H1 (cell line): ENCODE data around the gene FAM222B. TPM values are rescaled to one million over a fixed set of nuclear protein-coding genes. Genes with fewer than 3 reads are reported as not detected.

Experiments used
- ATF3 ChIP-seq: IDR thresholded peaks from 2 replicates; pipeline ENCODE4 v1.6.1; 2011; ENCODE audit warnings: low read depth, mild to moderate bottlenecking, low read length; ENCODE audit not compliant: insufficient read depth
- CBX5 ChIP-seq: fragments of 300-800, 300-1000 bp; sonication (generic); IDR thresholded peaks from 2 replicates; pipeline ENCODE4 v1.7.1; 2016; ENCODE audit warnings: antibody characterized with exemption, low read length, low read depth
- CHD2 ChIP-seq: IDR thresholded peaks from 2 replicates; pipeline ENCODE4 v1.6.1; 2012; ENCODE audit warnings: low read length, improper control_type of control experiment
- EGR1 ChIP-seq: IDR thresholded peaks from 2 replicates; pipeline ENCODE4 v1.6.1; 2011; ENCODE audit warnings: low read depth, low read length, borderline replicate concordance
- EP300 ChIP-seq, 2 experiments: IDR thresholded peaks; 1 replicate in 1 of 2; 2 replicates in 1 of 2; pipeline ENCODE4 v1.6.1; 2011 to 2012; ENCODE audit warnings: low read depth in 2 of 2, low read length in 2 of 2, mild to moderate bottlenecking in 2 of 2, borderline replicate concordance in 1 of 2, inconsistent platforms in 1 of 2, moderate library complexity in 1 of 2
- GTF2F1 ChIP-seq: IDR thresholded peaks from 2 replicates; pipeline ENCODE4 v1.6.1; 2012; ENCODE audit warnings: low read depth, low read length, improper control_type of control experiment, borderline replicate concordance
- JUN ChIP-seq: IDR thresholded peaks from 2 replicates; pipeline ENCODE4 v1.6.1; 2011; ENCODE audit warnings: low read depth, mild to moderate bottlenecking, improper control_type of control experiment, low read length
- KDM4A ChIP-seq: IDR thresholded peaks from one replicate; pipeline ENCODE4 v1.7.1; 2012; ENCODE audit warnings: low read depth, mild to moderate bottlenecking, moderate library complexity, low read length, inconsistent platforms; ENCODE audit not compliant: severe bottlenecking
- KDM5A ChIP-seq: fragments of 200-600 bp; IDR thresholded peaks from 2 replicates; pipeline ENCODE4 v1.7.1; 2012; ENCODE audit warnings: mild to moderate bottlenecking, low read length, inconsistent platforms, mixed read lengths
- MAFK ChIP-seq: IDR thresholded peaks from 2 replicates; pipeline ENCODE4 v1.6.1; 2012; ENCODE audit warnings: low read depth, mild to moderate bottlenecking, improper control_type of control experiment, low read length
- PHF8 ChIP-seq: fragments of 200-600 bp; sonication (generic); conservative IDR thresholded peaks from 2 replicates; pipeline ENCODE4 v1.7.1; 2012; ENCODE audit warnings: low read depth, mild to moderate bottlenecking, inconsistent platforms, low read length, moderate library complexity
- POLR2AphosphoS5 ChIP-seq: IDR thresholded peaks from 2 replicates; pipeline ENCODE4 v1.6.1; 2011; ENCODE audit warnings: low read depth, low read length
- POU5F1 ChIP-seq: IDR thresholded peaks from 2 replicates; pipeline ENCODE4 v1.6.1; 2011; ENCODE audit warnings: low read depth, mild to moderate bottlenecking, low read length, moderate library complexity
- RXRA ChIP-seq: IDR thresholded peaks from 2 replicates; pipeline ENCODE4 v1.6.1; 2011; ENCODE audit warnings: low read depth, mild to moderate bottlenecking, low read length, moderate library complexity; ENCODE audit not compliant: insufficient read depth
- SIN3A ChIP-seq, 2 experiments: IDR thresholded peaks in 1 of 2; conservative IDR thresholded peaks in 1 of 2; 2 replicates each; pipeline ENCODE4 v1.6.1; 2011 to 2012; ENCODE audit warnings: low read length in 2 of 2, improper control_type of control experiment in 1 of 2, low read depth in 1 of 2, mild to moderate bottlenecking in 1 of 2
- SIX5 ChIP-seq: IDR thresholded peaks from 2 replicates; pipeline ENCODE4 v1.6.1; 2011; ENCODE audit warnings: mild to moderate bottlenecking, low read depth, low read length
- SP2 ChIP-seq: IDR thresholded peaks from 2 replicates; pipeline ENCODE4 v1.6.1; 2012; ENCODE audit warnings: mild to moderate bottlenecking, low read length, inconsistent platforms
- SP4 ChIP-seq: IDR thresholded peaks from 2 replicates; pipeline ENCODE4 v1.6.1; 2012; ENCODE audit warnings: low read length, inconsistent platforms
- TAF1 ChIP-seq: IDR thresholded peaks from 2 replicates; pipeline ENCODE4 v1.6.1; 2011; ENCODE audit warnings: mild to moderate bottlenecking, low read depth, low read length
- TAF7 ChIP-seq: optimal IDR thresholded peaks from 2 replicates; pipeline ENCODE3; 2011; ENCODE audit warnings: low read depth, mild to moderate bottlenecking, inconsistent platforms, low read length, moderate library complexity, borderline replicate concordance
- TBP ChIP-seq: IDR thresholded peaks from 2 replicates; pipeline ENCODE4 v1.6.1; 2011; ENCODE audit warnings: low read depth, low read length, improper control_type of control experiment
- ZNF274 ChIP-seq: IDR thresholded peaks from 2 replicates; pipeline ENCODE4 v1.7.0; 2012; ENCODE audit warnings: low read length, borderline replicate concordance; ENCODE audit errors: extremely low read depth
- polyA plus RNA-seq, 7 experiments: library from polyadenylated mRNA; depleted of rRNA in 3 of 7; stranded (reverse) in 5 of 7; unstranded in 2 of 7; fragments of >200 nt in 5 of 7; fragments of 200-250 nt in 2 of 7; gene quantifications; 1 replicate in 5 of 7; 2 replicates in 1 of 7; 4 replicates in 1 of 7; pipeline versions ENCODE4 v1.2.1 to v1.2.3, GENCODE V29; 2011 to 2013; ENCODE audit warnings: missing spikeins in 2 of 7, mixed read lengths in 2 of 7
- total RNA-seq: library from RNA; stranded (reverse); fragmentation: NEBNext Ultra II Directional; extraction: Animal tissue kit (Norgen Biotek cat#: 25700); gene quantifications from 2 replicates; pipeline ENCODE4 v1.2.1, GENCODE V29; 2021
- TF ChIP-seq, protein P1 (sequence below): IDR thresholded peaks from 2 replicates; pipeline ENCODE4 v1.6.1; 2011; ENCODE audit warnings: low read length, improper control_type of control experiment

The FAM222B gene
- total and polyA plus RNA-seq, 2 of the 8 experiments (the other 6 are each of a cell fraction or from before 2014, with no cell fraction given), result 42.1 to 81.7 TPM

DNA sequence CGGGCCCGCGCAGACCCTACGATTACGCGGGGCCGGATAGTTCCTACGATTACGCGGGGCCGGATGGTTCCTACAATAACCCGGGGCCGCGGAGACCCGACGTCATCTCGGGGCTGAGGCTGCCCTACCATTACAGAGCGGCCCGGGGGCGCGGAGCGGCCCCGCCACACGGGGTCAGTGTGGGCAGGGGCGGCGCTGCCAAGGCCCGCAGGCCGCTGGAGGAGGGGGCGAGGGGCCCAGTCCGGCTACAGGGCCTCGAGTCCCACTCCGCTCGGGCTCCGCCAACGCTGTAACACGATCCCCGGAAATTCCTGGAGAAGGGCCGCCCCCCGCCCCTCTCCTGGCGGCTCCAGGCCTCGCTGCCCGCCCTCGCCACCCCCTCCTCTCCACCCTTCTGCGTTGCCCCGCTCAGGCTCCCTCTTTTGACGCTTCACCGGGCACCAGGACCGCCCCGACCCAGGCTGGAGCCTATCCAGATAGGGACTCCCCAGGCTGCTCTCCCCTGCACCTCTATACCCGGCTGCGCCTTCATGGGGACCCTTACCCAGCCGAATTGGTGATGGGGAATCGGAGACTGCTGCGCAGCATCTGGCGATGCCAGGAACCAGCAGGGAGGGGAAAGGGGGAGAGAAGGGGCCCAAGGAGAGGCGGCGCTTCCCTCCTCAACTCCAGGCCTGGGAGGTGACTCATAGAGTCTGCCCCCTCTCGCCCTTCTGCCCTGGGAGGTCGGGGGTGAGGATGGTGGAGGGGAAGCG is 124.8 kb downstream of the FAM222B start, which contains the start of gene RAB34 (continued):
- TF ChIP-seq EP300 (IDR thresholded peaks at IDR 0.05; ENCODE audit: borderline replicate concordance in 1 of 2, low read depth in 2 of 2, low read length in 2 of 2), result peak in 1 of 2 experiments; percentile 18; a peak in 1 of 3 replicates
- no peak for TF ChIP-seq KDM5A
- no peak for TF ChIP-seq ZNF274
- TF ChIP-seq POU5F1, result no peak
- peak; percentile 25 to 49; a peak in 1 of 4 replicates for TF ChIP-seq SIN3A (conservative IDR thresholded peaks at IDR 0.05 in 1 of 2, IDR thresholded peaks at IDR 0.05 in 1 of 2; ENCODE audit: low read depth in 1 of 2, low read length in 2 of 2)
- TF ChIP-seq EGR1, result peak; percentile 83; the same call in 1 of the 2 replicates
- no peak for TF ChIP-seq SIX5
- TF ChIP-seq, protein P1, sequence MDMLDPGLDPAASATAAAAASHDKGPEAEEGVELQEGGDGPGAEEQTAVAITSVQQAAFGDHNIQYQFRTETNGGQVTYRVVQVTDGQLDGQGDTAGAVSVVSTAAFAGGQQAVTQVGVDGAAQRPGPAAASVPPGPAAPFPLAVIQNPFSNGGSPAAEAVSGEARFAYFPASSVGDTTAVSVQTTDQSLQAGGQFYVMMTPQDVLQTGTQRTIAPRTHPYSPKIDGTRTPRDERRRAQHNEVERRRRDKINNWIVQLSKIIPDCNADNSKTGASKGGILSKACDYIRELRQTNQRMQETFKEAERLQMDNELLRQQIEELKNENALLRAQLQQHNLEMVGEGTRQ, result no peak
- no peak; the same call in 1 of the 2 replicates for TF ChIP-seq SP4
- peak; percentile 49 for TF ChIP-seq TBP
- TF ChIP-seq TAF1, result peak; percentile 81
- TF ChIP-seq CHD2, result no peak
- TF ChIP-seq MAFK, result no peak
- TF ChIP-seq POLR2AphosphoS5, result peak; percentile 59
- no peak for TF ChIP-seq CBX5
- TF ChIP-seq SP2, result no peak
- TF ChIP-seq GTF2F1, result no peak
- no peak for TF ChIP-seq RXRA
- TF ChIP-seq TAF7, result peak; percentile 65
- TF ChIP-seq ATF3, result 0 out of 2 replicates have a peak, but pooled peaks have one; percentile 3
- TF ChIP-seq PHF8, result peak; percentile 65; the same call in 1 of the 2 replicates
- no peak for TF ChIP-seq JUN
- TF ChIP-seq KDM4A, result no peak
